A673 (cell line): ENCODE results near the gene HLA-DMA. TPM values are rescaled to one million over a fixed set of nuclear protein-coding genes. Genes with fewer than 3 reads are reported as not detected.
A peak's percentile ranks its signal among the peaks of the same experiment; 100 is the strongest.

Experiments
- BruUV-seq: library from RNA; stranded (reverse); fragments of 400-500 nt; replicated peaks from 2 replicates; lab custom pipeline; 2021; lab: Mats Ljungman, UMichigan
- CTCF ChIA-PET: fragments of 300-600 bp; sonication (Branson Sonifier 250); formaldehyde crosslinking; loops from one replicate; lab custom pipeline; 2022; ENCODE audit warnings: antibody characterized with exemption; lab: Charles Lee
- POLR2A ChIA-PET: fragments of 300-600 bp; sonication (Branson Sonifier 250); formaldehyde crosslinking; loops from one replicate; lab custom pipeline; 2022; ENCODE audit warnings: antibody characterized with exemption; ENCODE audit not compliant: low non-redundant PET; lab: Charles Lee
- DNase-seq: peaks from one replicate; pipeline ENCODE4 v3.0.0-alpha.2; 2015; ENCODE audit warnings: low spot score
- H3K27ac ChIP-seq: fragments of 200-600 bp; sonication (generic); 2 replicates; pipeline ENCODE4 v1.5.1; 2016; ENCODE audit warnings: mixed run types, low read depth, mild to moderate bottlenecking, mixed read lengths, antibody characterized with exemption, low read length; ENCODE audit not compliant: poor library complexity, severe bottlenecking
- H3K27me3 ChIP-seq: fragments of 200-600 bp; sonication (generic); replicated peaks from 2 replicates; pipeline ENCODE4 v1.6.1; 2017; ENCODE audit warnings: mixed run types, low read depth, mild to moderate bottlenecking, mixed read lengths, antibody characterized with exemption, low read length; ENCODE audit not compliant: insufficient read depth, poor library complexity
- H3K36me3 ChIP-seq: fragments of 200-600 bp; sonication (generic); 2 replicates; pipeline ENCODE4 v1.6.1; 2016; ENCODE audit warnings: mixed run types, mild to moderate bottlenecking, mixed read lengths, antibody characterized with exemption, low read length; ENCODE audit not compliant: insufficient read depth, poor library complexity, severe bottlenecking
- H3K4me1 ChIP-seq: fragments of 200-600 bp; sonication (generic); 2 replicates; pipeline ENCODE4 v1.6.1; 2017; ENCODE audit warnings: mixed run types, mild to moderate bottlenecking, mixed read lengths, antibody characterized with exemption, low read length; ENCODE audit not compliant: insufficient read depth, poor library complexity, severe bottlenecking
- H3K4me3 ChIP-seq: fragments of 200-600 bp; sonication (generic); 2 replicates; pipeline ENCODE4 v1.5.1; 2016; ENCODE audit warnings: low read depth, mixed run types, mild to moderate bottlenecking, mixed read lengths, low read length; ENCODE audit not compliant: poor library complexity, severe bottlenecking
- H3K9me3 ChIP-seq: fragments of 200-600 bp; sonication (generic); 2 replicates; pipeline ENCODE4 v1.6.1; 2016; ENCODE audit warnings: mixed run types, low read depth, mild to moderate bottlenecking, mixed read lengths, antibody characterized with exemption, low read length; ENCODE audit not compliant: poor library complexity, severe bottlenecking
- CTCF ChIP-seq: fragments of 300-800, 200-600 bp; sonication (generic); conservative IDR thresholded peaks from 2 replicates; pipeline ENCODE4 v1.5.1; 2017; ENCODE audit warnings: low read depth, mild to moderate bottlenecking, antibody characterized with exemption, low read length, moderate library complexity, mixed read lengths
- EZH2 ChIP-seq: fragments of 200-600 bp; sonication (generic); IDR thresholded peaks from 2 replicates; pipeline ENCODE4 v1.6.1; 2017; ENCODE audit warnings: borderline replicate concordance, low read depth, mild to moderate bottlenecking, mixed read lengths, antibody characterized with exemption, low read length; ENCODE audit not compliant: poor library complexity, severe bottlenecking
- intact Hi-C: fragments of 100-400 bp; cut with micrococcal nuclease; formaldehyde crosslinking; loops from one replicate; pipeline ENCODE4 v1.10.0; 2022; ENCODE audit not compliant: unreplicated experiment
- total RNA-seq: library from RNA; stranded (reverse); gene quantifications from 2 replicates; pipeline ENCODE4 v1.2.3, GENCODE V29; 2021

The HLA-DMA gene
- total RNA-seq, 1 experiment from 2014 or later, result 1.4 TPM

- H3K36me3 ChIP-seq, result peaks cover 63% of the 10 kb centered on the region
- CTCF ChIA-PET, result no interaction called here
- DNase-seq, result no peak
- no peak overlapping the region for H3K4me3 ChIP-seq
- H3K9me3 ChIP-seq, result no peaks in the 10 kb centered on the region
- TF ChIP-seq EZH2 (no peak), CTCF (no peak)
- no peaks in the 10 kb centered on the region for H3K27me3 ChIP-seq
- intact Hi-C loops, result no loop called here
- no peak overlapping the region for H3K27ac ChIP-seq
- POLR2A ChIA-PET, result interaction anchor here (0.6 to 2.7 kb wide), 3 partner anchors 9 to 103 kb away, joined by 3 to 20 read pairs (median 8); no protein-coding TSS in a partner anchor
- BruUV-seq, result no TSS peak
- peaks cover 7% of the 10 kb centered on the region for H3K4me1 ChIP-seq
Observed at GRCh38 chr6:32980488-32981038, 27.7 kb upstream of the HLA-DMA start.

- intact Hi-C loops, result loop anchor here (10.0 kb wide), 1 partner anchor 445 kb away; the partner anchor contains the start of gene SYNGAP1
- Histone ChIP-seq H3K4me3 (no peak overlapping the region), H3K9me3 (no peaks in the 10 kb centered on the region), H3K27ac (no peak overlapping the region), H3K4me1 (peaks cover 14% of the 10 kb centered on the region), H3K36me3 (peaks cover 69% of the 10 kb centered on the region), H3K27me3 (no peaks in the 10 kb centered on the region)
- DNase-seq, result no peak
- ChIA-PET CTCF (no interaction called here), POLR2A (interaction anchor here (0.6 to 2.7 kb wide), 3 partner anchors 9 to 100 kb away, joined by 3 to 20 read pairs (median 3); no protein-coding TSS in a partner anchor)
- TSS peak; percentile 0 for BruUV-seq
- TF ChIP-seq EZH2, result no peak
- TF ChIP-seq CTCF, result no peak
Observed at GRCh38 chr6:32979720-32980487, 27.0 kb upstream of the HLA-DMA start.

- H3K9me3 ChIP-seq, result no peaks in the 10 kb centered on the region
- no peak for DNase-seq
- H3K27me3 ChIP-seq, result no peaks in the 10 kb centered on the region
- H3K4me1 ChIP-seq, result peaks cover 17% of the 10 kb centered on the region
- CTCF ChIA-PET, result no interaction called here
- H3K27ac ChIP-seq, result no peak overlapping the region
- TF ChIP-seq CTCF (no peak), EZH2 (no peak)
- POLR2A ChIA-PET, result interaction anchor here (0.8 kb wide), 1 partner anchor 110 kb away, joined by 4 read pairs; no protein-coding TSS in a partner anchor
- intact Hi-C loops, result loop anchor here (10.0 kb wide), 1 partner anchor 447 kb away; the partner anchor contains the start of gene SYNGAP1
- H3K4me3 ChIP-seq, result no peak overlapping the region
- H3K36me3 ChIP-seq, result peaks cover 88% of the 10 kb centered on the region
- no TSS peak for BruUV-seq
Observed at GRCh38 chr6:32977953-32978324, 25.0 kb upstream of the HLA-DMA start.
